IPS DF 6.9 (cell line): Measurements from ENCODE around the gene TLE1.
"Not testable (repeated sequence)": the region's sequence is repeated elsewhere in the genome, so short reads cannot be mapped to it uniquely, and the experiment has no call there.

Experiments used
- DNase-seq: peaks from one replicate; pipeline ENCODE4 v3.0.0-alpha.2; 2013; ENCODE audit warnings: low read depth, low spot score
- H3K27ac ChIP-seq: one replicate; pipeline ENCODE4 v1.5.1; 2013; ENCODE audit warnings: low read length, control low read depth
- H3K27me3 ChIP-seq: 2 replicates; pipeline ENCODE4 v1.6.1; 2013; ENCODE audit warnings: mild to moderate bottlenecking, low read length; ENCODE audit not compliant: control insufficient read depth, insufficient read depth
- H3K36me3 ChIP-seq: 2 replicates; pipeline ENCODE4 v1.6.1; 2013; ENCODE audit warnings: low read length; ENCODE audit not compliant: control insufficient read depth, insufficient read depth
- H3K4me1 ChIP-seq: 2 replicates; pipeline ENCODE4 v1.6.1; 2013; ENCODE audit warnings: low read length; ENCODE audit not compliant: control insufficient read depth, insufficient read depth
- H3K4me3 ChIP-seq: 2 replicates; pipeline ENCODE4 v1.5.1; 2013; ENCODE audit warnings: mild to moderate bottlenecking, low read length
- H3K9me3 ChIP-seq: 2 replicates; pipeline ENCODE4 v1.6.1; 2013; ENCODE audit warnings: low read length, inconsistent platforms; ENCODE audit not compliant: control insufficient read depth, insufficient read depth
- WGBS: extraction: QIAGEN DNeasy Blood & Tissue Kit; methylation state at CpG from one replicate; pipeline ENCODE4 v1.1.7; 2013; ENCODE audit warnings: mixed read lengths, missing lambda C conversion rate; ENCODE audit not compliant: insufficient read length, insufficient coverage; 5-methylcytosine and 5-hydroxymethylcytosine counted together

TLE1 gene

DNA sequence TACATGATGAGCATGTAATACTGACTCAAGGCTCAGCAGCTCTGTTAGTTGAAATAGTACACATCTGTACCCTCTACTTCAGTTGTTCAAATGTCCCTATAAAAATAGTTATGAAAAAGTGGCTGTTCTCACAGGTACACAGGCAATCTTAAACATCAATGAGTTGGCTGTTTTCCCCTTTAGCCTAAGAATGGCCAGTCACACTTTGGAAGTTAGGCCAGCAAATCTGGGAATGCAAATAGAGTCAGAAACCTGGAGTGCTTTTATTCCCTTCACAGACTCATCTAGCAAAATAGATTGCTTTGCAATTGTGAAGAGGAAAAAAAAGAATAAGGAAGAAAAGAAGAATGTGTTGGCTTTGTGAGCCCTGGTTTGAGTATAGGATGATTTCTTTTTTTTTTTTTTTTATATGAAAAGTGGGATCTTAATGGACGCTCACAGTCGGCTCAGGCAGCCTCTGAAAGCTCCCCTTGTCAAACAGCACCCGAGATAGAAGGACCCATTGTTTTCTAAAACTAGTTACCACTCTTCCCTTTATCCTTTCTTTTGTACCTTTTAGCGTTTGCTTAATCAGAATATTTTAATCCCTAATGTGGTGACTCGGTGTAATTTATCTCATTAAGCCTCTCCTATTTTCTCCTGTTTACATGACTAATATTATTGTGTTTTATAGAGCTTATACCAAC lies 27.9 kb upstream of the TLE1 start:
- Histone ChIP-seq H3K9me3 (no peaks in the 10 kb centered on the region), H3K27ac (no peak overlapping the region), H3K27me3 (no peaks in the 10 kb centered on the region), H3K36me3 (no peaks in the 10 kb centered on the region), H3K4me1 (0 out of 2 replicates have a peak, but pooled peaks cover 1% of the 10 kb centered on the region), H3K4me3 (no peak overlapping the region)
- DNase-seq, result no peak
- WGBS, result no CpG with 5 or more reads among the region's 5 CpGs

DNA sequence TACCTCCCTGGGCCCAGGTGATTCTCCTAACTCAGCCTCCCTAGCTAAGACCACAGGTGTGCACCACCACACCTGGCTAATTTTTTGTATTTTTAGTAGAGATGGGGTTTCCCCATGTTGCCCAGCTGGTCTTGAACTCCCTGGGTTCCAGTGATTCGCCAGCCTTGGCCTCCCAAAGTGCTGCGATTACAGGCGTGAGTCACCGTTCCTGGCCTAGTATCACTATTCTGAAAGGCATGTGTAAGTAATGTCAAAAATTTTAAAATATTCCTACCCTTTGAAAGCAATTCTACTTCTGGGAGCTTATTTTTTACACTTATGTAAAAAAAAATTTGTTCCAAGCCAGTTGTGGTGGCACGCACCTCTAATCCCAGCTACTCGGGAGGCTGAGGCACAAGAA lies 27.1 kb upstream of the TLE1 start:
- no peaks in the 10 kb centered on the region for H3K9me3 ChIP-seq
- H3K27ac ChIP-seq, result no peak overlapping the region
- WGBS, result no CpG with 5 or more reads among the region's 6 CpGs
- H3K4me3 ChIP-seq, result no peak overlapping the region
- H3K36me3 ChIP-seq, result no peaks in the 10 kb centered on the region
- H3K4me1 ChIP-seq, result 0 out of 2 replicates have a peak, but pooled peaks cover 1% of the 10 kb centered on the region
- no peaks in the 10 kb centered on the region for H3K27me3 ChIP-seq
- DNase-seq, result no peak

DNA sequence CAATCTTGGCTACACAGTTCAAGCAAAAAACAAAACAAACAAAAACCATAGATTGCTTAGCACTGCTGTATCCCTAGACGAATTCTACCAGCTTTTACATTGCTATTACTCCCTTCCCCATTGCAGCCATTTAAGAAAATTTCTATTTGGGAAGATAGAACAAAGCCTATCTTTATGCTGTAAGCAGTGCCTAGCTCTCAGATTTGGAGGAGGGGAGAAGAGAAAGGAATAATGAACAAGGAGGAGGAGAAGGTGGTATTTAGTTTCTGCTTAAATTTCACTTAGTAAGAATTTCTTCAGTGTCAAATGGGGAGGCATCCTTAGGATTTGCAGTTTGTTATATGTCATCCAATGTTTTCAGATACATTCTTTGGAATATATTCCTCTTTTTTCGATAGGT lies 16.2 kb upstream of the TLE1 start:
- Histone ChIP-seq H3K9me3 (no peaks in the 10 kb centered on the region), H3K4me3 (no peak overlapping the region), H3K4me1 (no peaks in the 10 kb centered on the region), H3K36me3 (no peaks in the 10 kb centered on the region), H3K27me3 (no peaks in the 10 kb centered on the region), H3K27ac (no peak overlapping the region)
- no peak for DNase-seq
- WGBS, result no CpG with 5 or more reads among the region's 2 CpGs

DNA sequence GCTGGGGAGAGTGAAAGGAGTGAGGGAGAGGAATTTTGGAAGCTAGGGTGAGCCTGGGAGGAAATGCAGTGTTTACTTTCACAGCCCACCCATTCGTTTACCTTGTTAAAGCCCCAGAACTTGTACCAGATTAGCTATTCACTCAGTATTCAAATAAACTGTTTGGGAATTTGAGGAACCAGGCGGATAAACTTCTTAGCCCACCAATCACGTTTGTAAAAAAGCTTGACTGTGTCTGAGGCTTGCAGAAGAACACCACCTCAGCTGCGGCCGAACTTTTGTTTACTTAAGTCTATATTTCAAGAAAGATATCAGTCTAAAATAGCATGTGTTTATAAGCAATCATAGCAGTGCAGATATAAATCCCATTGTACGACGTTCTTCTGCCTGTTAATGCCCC lies 5.2 kb upstream of the TLE1 start:
- no peaks in the 10 kb centered on the region for H3K27me3 ChIP-seq
- no peak for DNase-seq
- H3K9me3 ChIP-seq, result no peaks in the 10 kb centered on the region
- WGBS, result no CpG with 5 or more reads among the region's 7 CpGs
- no peak overlapping the region for H3K4me3 ChIP-seq
- no peaks in the 10 kb centered on the region; the same call in 1 of the 2 replicates for H3K4me1 ChIP-seq
- no peaks in the 10 kb centered on the region for H3K36me3 ChIP-seq
- no peak overlapping the region for H3K27ac ChIP-seq

DNA sequence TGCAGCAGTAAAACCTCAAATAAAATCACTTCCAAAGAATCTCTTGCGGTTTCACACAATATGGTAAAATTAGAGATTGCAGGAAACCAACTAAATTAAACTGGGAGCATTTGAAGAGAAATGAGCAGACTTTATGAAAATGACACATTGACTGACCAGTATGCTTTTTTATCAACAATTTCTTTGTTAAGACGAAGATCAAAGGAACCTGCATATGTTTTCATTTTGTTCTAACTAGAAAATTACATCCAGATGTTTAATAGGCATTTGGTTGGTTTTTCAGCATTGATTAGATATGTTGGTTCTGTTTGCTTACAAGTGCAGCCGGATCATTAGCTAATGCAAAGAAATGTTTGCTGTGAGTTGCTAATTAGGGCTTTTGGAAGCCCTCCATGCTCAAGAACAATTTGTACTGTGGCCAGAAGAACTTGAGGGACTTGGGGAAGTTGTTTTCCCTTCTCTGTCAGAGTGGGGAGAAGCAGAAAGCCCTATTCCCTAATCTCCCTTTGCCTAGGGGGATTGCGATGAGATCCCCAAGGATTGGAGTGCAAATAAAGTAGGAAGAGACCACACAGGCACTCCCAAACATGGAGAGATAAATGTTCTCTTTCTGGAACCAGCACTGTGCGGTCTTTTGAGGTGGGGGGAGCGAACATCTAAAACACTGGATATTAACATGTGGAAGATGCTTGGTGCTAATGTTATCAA lies 4.5 kb upstream of the TLE1 start:
- no CpG with 5 or more reads among the region's 6 CpGs for WGBS
- Histone ChIP-seq H3K27ac (no peak overlapping the region), H3K36me3 (no peaks in the 10 kb centered on the region), H3K4me3 (no peak overlapping the region), H3K4me1 (no peaks in the 10 kb centered on the region; the same call in 1 of the 2 replicates), H3K27me3 (no peaks in the 10 kb centered on the region), H3K9me3 (no peaks in the 10 kb centered on the region)
- DNase-seq, result no peak

DNA sequence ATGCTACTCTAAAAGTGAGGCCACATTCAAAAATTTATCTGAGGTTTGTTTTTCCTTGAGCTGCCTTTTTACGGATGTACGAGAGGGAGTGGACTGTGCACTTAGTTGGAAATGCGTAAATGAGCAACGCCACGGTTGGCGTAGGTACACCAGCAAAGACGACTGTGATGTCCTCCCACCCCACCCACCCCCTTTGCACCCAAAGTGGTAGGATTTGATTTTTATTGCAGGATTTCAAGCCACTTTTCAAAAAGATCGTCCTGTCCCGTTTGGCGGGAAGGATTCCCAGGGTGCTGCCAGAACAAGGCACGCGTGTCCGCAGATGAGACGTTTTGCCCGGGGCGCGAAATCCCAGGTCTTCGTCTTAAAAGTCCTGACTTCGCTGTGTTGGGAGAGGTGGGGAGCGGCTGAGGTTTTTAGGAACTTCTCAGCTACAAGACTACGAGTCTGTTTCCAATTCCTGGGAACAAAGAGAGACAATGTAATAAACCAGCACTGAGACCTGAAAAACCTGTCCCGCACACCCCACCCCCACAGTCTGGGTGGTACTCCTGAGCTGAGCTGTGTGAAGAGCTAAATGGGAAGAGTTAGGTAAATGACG lies 1.0 kb upstream of the TLE1 start:
- Histone ChIP-seq H3K4me1 (no peaks in the 10 kb centered on the region; the same call in 1 of the 2 replicates), H3K4me3 (peak overlapping the region; percentile 30; the same call in 1 of the 2 replicates), H3K36me3 (no peaks in the 10 kb centered on the region), H3K27ac (no peak overlapping the region), H3K27me3 (no peaks in the 10 kb centered on the region), H3K9me3 (no peaks in the 10 kb centered on the region)
- DNase-seq, result no peak
- whole genome bisulfite sequencing, result 100% methylated on average over 1 of the region's 23 CpGs

GRCh38 chr9:81689093-81689342 lies 329 bp downstream of the TLE1 start:
- H3K4me1 ChIP-seq, H3K9me3 ChIP-seq, DNase-seq, H3K27me3 ChIP-seq, H3K36me3 ChIP-seq, H3K27ac ChIP-seq: not testable (repeated sequence)
- no CpG with 5 or more reads among the region's 21 CpGs for WGBS
- peak overlapping the region; percentile 60 for H3K4me3 ChIP-seq

DNA sequence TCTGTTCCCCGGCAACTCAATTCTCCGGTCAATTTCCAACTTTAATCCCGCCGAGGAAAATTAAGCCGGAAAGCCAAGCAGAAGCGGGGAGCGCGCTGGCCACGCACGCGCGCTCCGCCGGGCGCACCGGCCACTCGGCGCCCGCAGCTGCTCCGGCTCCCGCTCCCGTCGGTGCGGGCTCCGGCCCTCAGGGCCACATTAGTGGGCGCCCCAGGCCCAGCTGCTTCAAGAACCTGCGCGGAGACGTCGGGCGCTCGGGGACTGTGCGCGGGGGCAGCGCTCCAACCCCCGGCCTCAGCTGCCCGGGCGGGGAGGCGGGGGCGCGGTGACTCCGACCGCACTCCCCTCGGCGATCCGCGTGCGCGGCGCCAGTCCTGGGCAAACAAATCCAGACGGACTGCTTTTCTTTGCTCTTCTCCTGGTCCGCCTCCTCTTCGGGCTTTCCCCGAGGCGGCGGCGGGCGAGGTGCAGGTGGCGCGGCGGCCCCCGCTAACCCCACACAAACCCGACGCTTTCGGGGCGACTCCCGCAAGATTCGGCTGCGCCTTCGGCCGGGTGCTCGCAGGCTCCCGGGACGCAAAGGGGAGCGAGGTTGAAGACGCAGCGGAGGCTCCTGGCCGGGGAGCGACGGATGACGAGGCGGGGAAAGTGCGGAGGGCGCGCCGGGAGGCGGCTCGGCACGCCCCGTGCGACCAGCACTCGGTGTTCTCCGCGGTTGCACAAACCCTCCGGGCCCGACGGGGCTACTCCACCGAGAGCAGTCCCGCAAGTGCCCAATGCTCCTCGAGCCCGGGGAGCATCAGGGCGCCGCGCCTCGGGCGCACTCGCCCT lies 870 bp downstream of the TLE1 start:
- H3K27me3 ChIP-seq, DNase-seq, H3K27ac ChIP-seq, H3K9me3 ChIP-seq, H3K36me3 ChIP-seq, H3K4me1 ChIP-seq: not testable (repeated sequence)
- no CpG with 5 or more reads among the region's 107 CpGs for WGBS
- peak overlapping the region; percentile 60 for H3K4me3 ChIP-seq

GRCh38 chr9:81687521-81688261 lies 1.7 kb downstream of the TLE1 start:
- Histone ChIP-seq H3K36me3 (peaks cover 3% of the 10 kb centered on the region; the same call in 1 of the 2 replicates), H3K4me3 (peak overlapping the region; percentile 60), H3K4me1 (no peaks in the 10 kb centered on the region; the same call in 1 of the 2 replicates), H3K27ac (no peak overlapping the region), H3K27me3 (no peaks in the 10 kb centered on the region), H3K9me3 (no peaks in the 10 kb centered on the region)
- no peak for DNase-seq
- no CpG with 5 or more reads among the region's 51 CpGs for WGBS
